HG02884 (cell line): ENCODE measurements around the gene PIGP.
"Not testable (repeated sequence)": the region's sequence is repeated elsewhere in the genome, so short reads cannot be mapped to it uniquely, and the experiment has no call there.

Experiments used
- ATAC-seq: cut with Tn5 transposase; IDR thresholded peaks from one replicate; pipeline ENCODE4 v1.9.1; 2021; ENCODE audit warnings: mild to moderate bottlenecking, moderate library complexity; ENCODE audit not compliant: unreplicated experiment

PIGP gene

GRCh38 chr21:37045149-37045548 is 27.7 kb downstream of the PIGP start:
- no peak for ATAC-seq

- ATAC-seq = no peak
Measured at GRCh38 chr21:37044643-37045042, 28.2 kb downstream of the PIGP start.

- no peak for ATAC-seq
Measured at GRCh38 chr21:37043818-37044217, 29.1 kb downstream of the PIGP start.

- no peak for ATAC-seq
Measured at GRCh38 chr21:37041706-37042271, 31.1 kb downstream of the PIGP start.

- no peak for ATAC-seq
Measured at GRCh38 chr21:37040212-37040611, 32.7 kb downstream of the PIGP start.

GRCh38 chr21:37039411-37040075 is 33.3 kb downstream of the PIGP start:
- ATAC-seq = no peak

- ATAC-seq = no peak
Measured at GRCh38 chr21:37036177-37036576, 36.7 kb downstream of the PIGP start.

- ATAC-seq = not testable (repeated sequence)
Measured at GRCh38 chr21:37034394-37034793, 38.5 kb downstream of the PIGP start.

GRCh38 chr21:37032877-37033471 is 39.9 kb downstream of the PIGP start:
- no peak for ATAC-seq

GRCh38 chr21:37032293-37032692 is 40.6 kb downstream of the PIGP start:
- no peak for ATAC-seq

- ATAC-seq = no peak
Measured at GRCh38 chr21:37030864-37031263, 42.0 kb downstream of the PIGP start.

GRCh38 chr21:37028570-37028969 is 44.3 kb downstream of the PIGP start:
- ATAC-seq = no peak

- ATAC-seq = no peak
Measured at GRCh38 chr21:37026499-37026898, 46.4 kb downstream of the PIGP start.

GRCh38 chr21:37017951-37018679 is 54.8 kb downstream of the PIGP start:
- ATAC-seq = no peak
